Bronchial epithelial cell (primary cell): Measurements from ENCODE around the gene PRIMA1. TPM values are rescaled to one million over a fixed set of nuclear protein-coding genes. Genes with fewer than 3 reads are reported as not detected.

Experiments
- DNase-seq: peaks from one replicate; pipeline ENCODE4 v3.0.0-alpha.2; 2010; ENCODE audit warnings: low read depth
- FAIRE-seq: peaks from 2 replicates; lab custom pipeline; 2011; peaks lifted over from hg19 to GRCh38; lab: Jason Lieb, UNC
- H3K27me3 ChIP-seq: 2 replicates; pipeline ENCODE4 v1.5.1; 2011; ENCODE audit warnings: low read length; ENCODE audit not compliant: control insufficient read depth, insufficient read depth
- H3K36me3 ChIP-seq: 2 replicates; pipeline ENCODE4 v1.5.1; 2011; ENCODE audit warnings: low read length; ENCODE audit not compliant: control insufficient read depth, insufficient read depth
- H3K4me3 ChIP-seq: 2 replicates; pipeline ENCODE4 v1.5.1; 2011; ENCODE audit warnings: mild to moderate bottlenecking, low read depth, low read length, control low read depth
- CTCF ChIP-seq: IDR thresholded peaks from 2 replicates; pipeline ENCODE4 v1.5.1; 2011; ENCODE audit warnings: mild to moderate bottlenecking, moderate library complexity, low read length, control low read depth, inconsistent platforms; ENCODE audit not compliant: insufficient read depth, severe bottlenecking
- total RNA-seq: library from RNA; depleted of rRNA; stranded (reverse); fragments of >200 nt; gene quantifications from 2 replicates; pipeline ENCODE4 v1.2.1, GENCODE V29; 2014

PRIMA1 gene
- total RNA-seq, 1 donor from 2014 or later = not detected

- TF ChIP-seq CTCF = no peak
- Histone ChIP-seq H3K27me3 (no peaks in the 10 kb centered on the region), H3K36me3 (no peaks in the 10 kb centered on the region), H3K4me3 (no peak overlapping the region)
- FAIRE-seq = no peak
- DNase-seq = no peak
Observed at GRCh38 chr14:93720981-93721483, 67.3 kb downstream of the PRIMA1 start.

GRCh38 chr14:93720076-93720815 lies 68.0 kb downstream of the PRIMA1 start:
- H3K4me3 ChIP-seq = no peak overlapping the region
- DNase-seq = no peak
- TF ChIP-seq CTCF = no peak
- no peaks in the 10 kb centered on the region for H3K27me3 ChIP-seq
- no peak for FAIRE-seq
- no peaks in the 10 kb centered on the region for H3K36me3 ChIP-seq

- FAIRE-seq = no peak
- TF ChIP-seq CTCF = no peak
- H3K27me3 ChIP-seq = no peaks in the 10 kb centered on the region
- no peak overlapping the region for H3K4me3 ChIP-seq
- H3K36me3 ChIP-seq = no peaks in the 10 kb centered on the region
- no peak for DNase-seq
Observed at GRCh38 chr14:93719256-93719655, 69.0 kb downstream of the PRIMA1 start.

- TF ChIP-seq CTCF = no peak
- FAIRE-seq (no peak), DNase-seq (no peak)
- H3K27me3 ChIP-seq = no peaks in the 10 kb centered on the region
- H3K36me3 ChIP-seq = no peaks in the 10 kb centered on the region
- no peak overlapping the region for H3K4me3 ChIP-seq
Observed at GRCh38 chr14:93717668-93718320, 70.5 kb downstream of the PRIMA1 start.

- FAIRE-seq (no peak), DNase-seq (no peak)
- no peak for TF ChIP-seq CTCF
- Histone ChIP-seq H3K27me3 (no peaks in the 10 kb centered on the region), H3K36me3 (no peaks in the 10 kb centered on the region), H3K4me3 (no peak overlapping the region)
Observed at GRCh38 chr14:93716746-93717667, 71.3 kb downstream of the PRIMA1 start.
